Psoas muscle (tissue), 8 donors: ENCODE measurements around the gene TMEM132C. TPM values are rescaled to one million over a fixed set of nuclear protein-coding genes. Genes with fewer than 3 reads are reported as not detected.

ENCODE experiments used
- ATAC-seq, 4 donors: fragments of 200-7000 bp; cut with Tn5 transposase; one replicate each; pipeline ENCODE4 v1.9.1; 2020; ENCODE audit warnings: moderate library complexity in 3 of 4, mild to moderate bottlenecking in 2 of 4
- DNase-seq, 2 donors: peaks; one replicate each; pipeline ENCODE4 v3.0.0-alpha.2; 2020
- H3K27ac ChIP-seq: fragments of 200-600 bp; one replicate; pipeline ENCODE4 v1.8.0; 2022
- H3K27me3 ChIP-seq, 3 donors: fragments of 200-600 bp in 1 of 3; one replicate each; pipeline versions ENCODE4 v1.6.1 to v1.8.0; 2013 to 2022; ENCODE audit warnings: low read length in 2 of 3, mild to moderate bottlenecking in 2 of 3, moderate library complexity in 1 of 3; ENCODE audit not compliant: insufficient read depth in 3 of 3
- H3K36me3 ChIP-seq, 2 donors: fragments of 200-600 bp in 1 of 2; one replicate each; pipeline versions ENCODE4 v1.6.1 to v1.8.0; 2013 to 2022; ENCODE audit warnings: low read depth in 1 of 2, mild to moderate bottlenecking in 1 of 2, moderate library complexity in 1 of 2; ENCODE audit not compliant: insufficient read depth in 1 of 2
- H3K4me1 ChIP-seq: fragments of 200-600 bp; one replicate; pipeline ENCODE4 v1.8.0; 2022
- H3K4me3 ChIP-seq: fragments of 200-600 bp; one replicate; pipeline ENCODE4 v1.8.0; 2022; ENCODE audit warnings: mild to moderate bottlenecking
- H3K9me3 ChIP-seq: fragments of 200-600 bp; one replicate; pipeline ENCODE4 v1.8.0; 2022
- WGBS, 3 donors: extraction: QIAGEN DNeasy Blood & Tissue Kit; methylation state at CpG; one replicate each; pipeline versions ENCODE4 v1.1.6 to v1.1.7; 2013; 5-methylcytosine and 5-hydroxymethylcytosine counted together
- intact Hi-C, 2 donors: fragments of 100-400 bp; cut with DNase I; formaldehyde crosslinking; loops; one replicate each; pipeline versions ENCODE4 v1.11.0 to v1.14.2; 2022
- polyA plus RNA-seq, 3 donors: library from polyadenylated mRNA; stranded (reverse); fragments of 200-250 nt; gene quantifications; one replicate each; pipeline ENCODE4 v1.2.3, GENCODE V29; 2013
- total RNA-seq, 4 donors: library from RNA; stranded (reverse); fragmentation: NEBNext Ultra II Directional in 2 of 4; extraction: Animal tissue kit (Norgen Biotek cat#: 25700) in 2 of 4; gene quantifications; one replicate each; pipeline versions ENCODE4 v1.2.1 to v1.2.4, GENCODE V29; 2021 to 2023
- TF ChIP-seq, protein P1 (sequence below): fragments of 200-600 bp; IDR thresholded peaks from one replicate; pipeline ENCODE4 v1.8.0; 2022; ENCODE audit warnings: antibody characterized with exemption
- donor health status: healthy with polysubstance abuse.
- donor health status: DM: no; HTN: no; CAD: no; lungs with moderate emphysema.
- donor health status: Bipolar disorder and iron deficiency.
- donor health status: healthy.
- donor health status: DM: yes; HTN: yes; CAD: no.
- donor health status: DM: no; HTN: no; CAD: no.
- donor health status: DM: no; HTN: no; CAD: no.
- donor health status: DM: yes; HTN: yes; CAD: no.

Gene TMEM132C
- total and polyA plus RNA-seq, 7 donors, result 0.16 to 0.77 (median 0.47) TPM

DNA sequence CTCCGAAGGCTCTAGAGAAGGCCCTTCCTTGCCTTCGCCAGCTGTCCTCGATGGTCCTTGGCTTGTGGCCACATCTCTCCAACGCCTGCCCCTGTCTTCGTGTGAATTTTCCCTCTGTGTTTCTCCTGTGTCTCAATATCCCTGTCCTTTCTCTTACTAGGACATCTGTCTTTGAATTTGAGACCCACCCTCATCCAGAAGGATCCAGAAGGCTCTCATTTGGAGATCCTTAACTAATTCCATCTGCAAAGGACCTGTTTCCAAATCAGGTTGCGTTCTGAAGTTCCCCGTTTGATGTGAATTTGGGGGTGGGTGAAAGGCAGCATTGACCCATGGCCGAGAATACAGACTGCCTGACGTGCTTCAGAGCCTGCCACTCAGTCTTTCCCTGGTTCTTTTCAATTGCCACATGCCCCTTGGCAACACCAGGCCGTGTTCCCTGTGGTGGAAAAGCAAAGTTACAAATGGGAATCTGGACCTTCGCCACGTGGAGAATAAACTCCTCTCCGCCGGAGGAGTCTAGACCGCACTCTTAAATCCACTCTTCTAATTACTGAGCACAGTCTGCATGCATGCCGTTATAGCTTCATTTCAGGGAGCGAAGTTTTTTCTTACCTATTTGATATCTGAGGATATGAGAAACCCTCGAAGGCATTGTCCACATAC, 158.8 kb downstream of the TMEM132C start:
- TF ChIP-seq, protein P1, sequence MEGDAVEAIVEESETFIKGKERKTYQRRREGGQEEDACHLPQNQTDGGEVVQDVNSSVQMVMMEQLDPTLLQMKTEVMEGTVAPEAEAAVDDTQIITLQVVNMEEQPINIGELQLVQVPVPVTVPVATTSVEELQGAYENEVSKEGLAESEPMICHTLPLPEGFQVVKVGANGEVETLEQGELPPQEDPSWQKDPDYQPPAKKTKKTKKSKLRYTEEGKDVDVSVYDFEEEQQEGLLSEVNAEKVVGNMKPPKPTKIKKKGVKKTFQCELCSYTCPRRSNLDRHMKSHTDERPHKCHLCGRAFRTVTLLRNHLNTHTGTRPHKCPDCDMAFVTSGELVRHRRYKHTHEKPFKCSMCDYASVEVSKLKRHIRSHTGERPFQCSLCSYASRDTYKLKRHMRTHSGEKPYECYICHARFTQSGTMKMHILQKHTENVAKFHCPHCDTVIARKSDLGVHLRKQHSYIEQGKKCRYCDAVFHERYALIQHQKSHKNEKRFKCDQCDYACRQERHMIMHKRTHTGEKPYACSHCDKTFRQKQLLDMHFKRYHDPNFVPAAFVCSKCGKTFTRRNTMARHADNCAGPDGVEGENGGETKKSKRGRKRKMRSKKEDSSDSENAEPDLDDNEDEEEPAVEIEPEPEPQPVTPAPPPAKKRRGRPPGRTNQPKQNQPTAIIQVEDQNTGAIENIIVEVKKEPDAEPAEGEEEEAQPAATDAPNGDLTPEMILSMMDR, result no peak
- no peak overlapping the region for H3K4me3 ChIP-seq
- H3K27me3 ChIP-seq, result no peaks in the 10 kb centered on the region
- ATAC-seq (no peak), DNase-seq (no peak)
- intact Hi-C loops, result no loop called here
- H3K9me3 ChIP-seq, result no peaks in the 10 kb centered on the region
- H3K36me3 ChIP-seq, result no peaks in the 10 kb centered on the region
- 75 to 80% (median 76%) methylated on average over 18 of the region's 18 CpGs for WGBS, 3 donors
- no peaks in the 10 kb centered on the region for H3K4me1 ChIP-seq
- no peak overlapping the region for H3K27ac ChIP-seq

GRCh38 chr12:128426511-128426910, 159.5 kb downstream of the TMEM132C start:
- DNase-seq, result no peak
- Histone ChIP-seq H3K27ac (no peak overlapping the region), H3K4me1 (no peaks in the 10 kb centered on the region), H3K9me3 (no peaks in the 10 kb centered on the region), H3K36me3 (no peaks in the 10 kb centered on the region), H3K4me3 (no peak overlapping the region), H3K27me3 (no peaks in the 10 kb centered on the region)
- ATAC-seq, result no peak
- intact Hi-C loops, result no loop called here
- 31 to 43% (median 34%) methylated on average over 5 of the region's 5 CpGs for WGBS, 3 donors
- TF ChIP-seq, protein P1, result no peak

DNA sequence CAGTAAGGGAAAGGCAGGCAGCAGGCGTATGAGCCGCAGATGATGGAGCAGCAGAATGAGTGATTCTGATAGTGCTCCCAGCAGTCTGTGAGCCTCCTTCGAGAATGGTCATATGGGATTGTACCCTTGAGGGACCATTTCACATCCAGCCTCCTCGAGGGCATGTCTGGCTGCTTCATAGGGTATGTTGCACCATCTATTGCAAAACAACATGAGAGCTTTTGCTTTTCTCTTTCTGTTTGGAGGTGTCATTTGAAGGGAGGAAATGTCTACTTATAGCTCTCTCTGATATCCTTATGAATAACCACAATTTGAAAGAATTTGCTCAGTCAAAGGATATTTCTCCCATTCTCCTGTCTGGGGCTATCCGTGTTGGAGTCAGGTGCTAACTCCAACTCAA, 172.8 kb downstream of the TMEM132C start:
- TF ChIP-seq, protein P1, result no peak
- intact Hi-C loops, result no loop called here
- ATAC-seq, result no peak
- H3K9me3 ChIP-seq, result no peaks in the 10 kb centered on the region
- H3K27me3 ChIP-seq, result no peaks in the 10 kb centered on the region
- H3K36me3 ChIP-seq, result no peaks in the 10 kb centered on the region
- H3K27ac ChIP-seq, result no peak overlapping the region
- no peak for DNase-seq
- WGBS, 3 donors, result 85 to 89% (median 87%) methylated on average over 5 of the region's 5 CpGs
- H3K4me1 ChIP-seq, result no peaks in the 10 kb centered on the region
- H3K4me3 ChIP-seq, result no peak overlapping the region

DNA sequence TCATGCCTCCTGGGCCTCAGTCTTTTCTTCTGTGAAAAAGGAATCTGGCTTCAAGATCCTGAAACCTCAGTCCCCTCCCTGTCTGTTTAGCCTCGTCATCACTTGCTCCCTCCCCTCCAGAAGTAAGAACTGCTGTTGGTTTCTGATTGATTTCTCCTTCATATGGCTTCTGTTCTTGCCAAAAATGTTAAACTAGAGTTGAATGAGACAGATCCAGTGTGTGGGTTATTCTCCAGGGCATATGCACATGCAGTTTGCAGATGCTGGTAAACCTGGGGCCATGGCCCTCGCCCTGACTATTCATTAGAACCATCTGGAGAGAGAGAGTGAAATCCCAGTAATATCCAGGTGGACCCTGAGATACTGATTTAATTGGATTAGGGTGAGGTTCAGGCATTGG, 175.1 kb downstream of the TMEM132C start:
- no peaks in the 10 kb centered on the region for H3K4me1 ChIP-seq

More for the DNA sequence above, 175.1 kb downstream of the TMEM132C start:
- Histone ChIP-seq H3K27me3 (no peaks in the 10 kb centered on the region), H3K27ac (no peak overlapping the region), H3K4me3 (no peak overlapping the region), H3K9me3 (no peaks in the 10 kb centered on the region), H3K36me3 (no peaks in the 10 kb centered on the region)
- no peak for DNase-seq
- 53 to 63% (median 53%) methylated on average over 2 of the region's 2 CpGs for WGBS, 3 donors
- ATAC-seq, result no peak
- intact Hi-C loops, result no loop called here
- TF ChIP-seq, protein P1, result no peak
